Lower leg skin (tissue), 3 donors: Measurements from ENCODE around the gene THBS3.

Source experiments
- CTCF ChIP-seq, 3 donors: fragments of 450-650 bp; IDR thresholded peaks; one replicate each; pipeline ENCODE4 v1.5.1; 2016; ENCODE audit warnings: antibody characterized with exemption in 3 of 3, mild to moderate bottlenecking in 3 of 3, moderate library complexity in 2 of 3
- POLR2A ChIP-seq, 2 donors: fragments of 450-650 bp; IDR thresholded peaks; one replicate each; pipeline ENCODE4 v1.6.1; 2016 to 2017; ENCODE audit warnings: antibody characterized with exemption in 2 of 2, mild to moderate bottlenecking in 1 of 2, moderate library complexity in 1 of 2

DNA sequence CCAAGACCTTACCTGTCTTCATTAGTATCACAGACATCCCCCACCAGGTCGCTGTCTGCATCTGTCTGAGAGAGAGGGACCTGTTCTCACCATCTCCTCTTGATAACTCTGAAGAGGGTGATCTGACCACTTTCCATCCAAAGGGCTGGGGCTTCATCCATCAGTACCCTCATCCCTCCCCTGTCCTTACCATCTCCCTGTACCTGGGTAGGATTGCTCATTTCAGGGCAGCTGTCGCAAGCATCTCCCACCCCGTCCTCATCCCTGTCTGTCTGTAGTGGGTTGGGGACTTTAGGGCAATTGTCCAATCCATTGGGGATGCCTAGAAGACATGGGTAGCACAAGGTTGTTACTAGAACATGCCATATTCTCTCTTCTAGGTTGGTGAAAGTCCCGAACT is 7.9 kb downstream of the THBS3 start:
- TF ChIP-seq POLR2A (IDR thresholded peaks at IDR 0.05) (no peak), CTCF (IDR thresholded peaks at IDR 0.05) (no peak)
